Measurements from ENCODE around the gene FAM50B. TPM values are rescaled to one million over a fixed set of nuclear protein-coding genes. Genes with fewer than 3 reads are reported as not detected.

FAM50B gene
- total RNA-seq, 1 experiment from 2014 or later = 3.3 TPM

DNA sequence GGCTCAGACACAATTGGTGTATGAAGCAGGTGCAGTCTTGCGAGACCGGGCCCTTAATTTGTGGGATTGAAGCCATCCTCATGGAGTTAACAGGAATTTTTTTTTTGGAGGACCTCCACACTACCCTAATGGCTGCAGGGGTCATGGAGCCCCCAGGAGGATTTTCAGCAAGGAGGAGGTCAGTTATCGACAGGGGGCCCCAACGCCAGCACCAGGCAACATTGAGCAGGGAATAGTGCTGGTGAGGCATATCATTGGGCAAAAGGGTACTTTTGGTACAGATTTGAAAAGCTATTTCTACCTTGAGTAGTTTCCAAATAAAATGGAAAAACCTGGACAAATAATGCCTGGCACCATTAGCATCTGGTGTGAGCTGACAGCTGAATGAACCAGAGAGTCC is 6.7 kb downstream of the FAM50B start:
- H3K4me1 Mint-ChIP-seq = no peaks in the 10 kb centered on the region
- peaks cover 6% of the 10 kb centered on the region for H3K27me3 Mint-ChIP-seq (ENCODE audit: low read depth)
- H3K56ac ChIP-seq (ENCODE audit: insufficient read length, low read depth, low read length) = no peak overlapping the region
- no peak overlapping the region for H2BK12ac ChIP-seq (ENCODE audit: insufficient read length, low read depth, low read length)
- no peaks in the 10 kb centered on the region for H3K9me3 ChIP-seq (ENCODE audit: control insufficient read depth, low read depth, low read length)
- H3K18ac ChIP-seq (ENCODE audit: insufficient read length, low read depth, low read length) = no peak overlapping the region
- 0 out of 7 replicates have a peak, but pooled peaks cover 0 to under 1% (median under 1%) of the 10 kb centered on the region in 3 experiments for H3K36me3 Mint-ChIP-seq (ENCODE audit: insufficient read depth in 1 of 3, low read depth in 3 of 3)
- no peaks in the 10 kb centered on the region for H3K4me1 ChIP-seq (ENCODE audit: insufficient read depth, low read length)
- no peak overlapping the region for H2BK5ac ChIP-seq (ENCODE audit: insufficient read length, low read length)
- H3K79me1 ChIP-seq (ENCODE audit: insufficient read depth, low read depth, low read length, poor library complexity, severe bottlenecking) = no peaks in the 10 kb centered on the region
- no peak overlapping the region for H2AFZ ChIP-seq (ENCODE audit: low read length)
- H3K23ac ChIP-seq (ENCODE audit: insufficient read length, low read depth, low read length) = no peak overlapping the region
- H3K27ac ChIP-seq (ENCODE audit: insufficient read length, low read depth, low read length) = no peak overlapping the region
- DNase-seq = no peak
- no peak overlapping the region for H3T11ph ChIP-seq (ENCODE audit: low read length)
- no peak overlapping the region for H3K27ac Mint-ChIP-seq
- WGBS (ENCODE audit: extremely low coverage, insufficient read length, low lambda C conversion rate) = no CpG with 5 or more reads among the region's 4 CpGs
- H3K4ac ChIP-seq (ENCODE audit: low read depth, low read length) = no peak overlapping the region
- no peaks in the 10 kb centered on the region for H3K9me3 Mint-ChIP-seq
- H3K4me3 Mint-ChIP-seq = no peak overlapping the region
- no peak overlapping the region for H3K14ac ChIP-seq (ENCODE audit: insufficient read depth, low read length)
- no peak overlapping the region for H4K91ac ChIP-seq (ENCODE audit: insufficient read length, low read depth, low read length)
- H3K79me2 ChIP-seq (ENCODE audit: insufficient read depth, low read length) = no peaks in the 10 kb centered on the region
- TF ChIP-seq, protein P1, sequence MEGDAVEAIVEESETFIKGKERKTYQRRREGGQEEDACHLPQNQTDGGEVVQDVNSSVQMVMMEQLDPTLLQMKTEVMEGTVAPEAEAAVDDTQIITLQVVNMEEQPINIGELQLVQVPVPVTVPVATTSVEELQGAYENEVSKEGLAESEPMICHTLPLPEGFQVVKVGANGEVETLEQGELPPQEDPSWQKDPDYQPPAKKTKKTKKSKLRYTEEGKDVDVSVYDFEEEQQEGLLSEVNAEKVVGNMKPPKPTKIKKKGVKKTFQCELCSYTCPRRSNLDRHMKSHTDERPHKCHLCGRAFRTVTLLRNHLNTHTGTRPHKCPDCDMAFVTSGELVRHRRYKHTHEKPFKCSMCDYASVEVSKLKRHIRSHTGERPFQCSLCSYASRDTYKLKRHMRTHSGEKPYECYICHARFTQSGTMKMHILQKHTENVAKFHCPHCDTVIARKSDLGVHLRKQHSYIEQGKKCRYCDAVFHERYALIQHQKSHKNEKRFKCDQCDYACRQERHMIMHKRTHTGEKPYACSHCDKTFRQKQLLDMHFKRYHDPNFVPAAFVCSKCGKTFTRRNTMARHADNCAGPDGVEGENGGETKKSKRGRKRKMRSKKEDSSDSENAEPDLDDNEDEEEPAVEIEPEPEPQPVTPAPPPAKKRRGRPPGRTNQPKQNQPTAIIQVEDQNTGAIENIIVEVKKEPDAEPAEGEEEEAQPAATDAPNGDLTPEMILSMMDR (conservative IDR thresholded peaks at IDR 0.05) = no peak
- H2BK20ac ChIP-seq (ENCODE audit: low read depth, low read length, poor library complexity, severe bottlenecking) = no peak overlapping the region
- no peak overlapping the region for H4K5ac ChIP-seq (ENCODE audit: insufficient read length, low read depth, low read length)
- no peak overlapping the region for H2BK15ac ChIP-seq (ENCODE audit: low read depth, low read length)
- H2AK5ac ChIP-seq (ENCODE audit: insufficient read length, low read length) = no peak overlapping the region
- H3K4me2 ChIP-seq (ENCODE audit: insufficient read depth, insufficient read length, low read length) = no peak overlapping the region
- no peaks in the 10 kb centered on the region for H4K20me1 ChIP-seq (ENCODE audit: control insufficient read depth, insufficient read depth, insufficient read length)
- H3K23me2 ChIP-seq (ENCODE audit: insufficient read length, low read depth, low read length, poor library complexity, severe bottlenecking) = no peaks in the 10 kb centered on the region
- H3K27me3 ChIP-seq (ENCODE audit: insufficient read depth, low read length) = no peaks in the 10 kb centered on the region
- H4K8ac ChIP-seq (replicated peaks; ENCODE audit: insufficient read length, low read depth, low read length) = no peak overlapping the region
- H3K9ac ChIP-seq (ENCODE audit: extremely low read depth, insufficient read length, low read length) = no peak overlapping the region
- no peak overlapping the region for H2BK120ac ChIP-seq (ENCODE audit: low read depth, low read length, poor library complexity, severe bottlenecking)
